NCI-H2029 (cell line): ENCODE measurements around the gene MAP2K5.

Experiments used
- DNase-seq: peaks from one replicate; lab custom pipeline; 2025; lab: John Stamatoyannopoulos, UW

Gene MAP2K5

DNA sequence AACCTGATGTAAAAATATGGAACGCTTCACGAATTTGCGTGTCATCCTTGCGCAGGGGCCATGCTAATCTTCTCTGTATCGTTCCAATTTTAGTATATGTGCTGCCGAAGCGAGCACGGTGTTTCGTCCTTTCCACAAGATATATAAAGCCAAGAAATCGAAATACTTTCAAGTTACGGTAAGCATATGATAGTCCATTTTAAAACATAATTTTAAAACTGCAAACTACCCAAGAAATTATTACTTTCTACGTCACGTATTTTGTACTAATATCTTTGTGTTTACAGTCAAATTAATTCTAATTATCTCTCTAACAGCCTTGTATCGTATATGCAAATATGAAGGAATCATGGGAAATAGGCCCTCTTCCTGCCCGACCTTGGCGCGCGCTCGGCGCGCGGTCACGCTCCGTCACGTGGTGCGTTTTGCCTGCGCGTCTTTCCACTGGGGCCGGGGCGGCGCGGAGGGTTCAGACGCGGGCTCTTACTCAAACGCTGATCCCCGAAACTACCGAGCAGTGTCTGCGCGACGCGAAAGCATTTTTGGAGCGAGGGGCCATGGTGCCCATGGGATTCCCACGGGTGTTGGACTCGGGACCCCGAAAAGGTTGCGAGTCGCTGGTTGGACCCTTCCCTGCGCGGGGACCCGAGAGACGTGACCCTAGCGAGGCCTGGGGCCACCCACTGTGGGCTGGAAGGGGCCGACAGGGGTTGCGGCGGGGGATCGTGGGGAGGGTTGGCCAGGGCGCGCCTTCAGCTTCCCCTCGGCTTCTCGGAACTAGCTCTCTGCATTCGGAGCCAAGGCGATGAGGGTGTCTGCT is 297.6 kb downstream of the MAP2K5 start, which contains the start of gene RNU6-1:
TSS of gene RNU6-1 (minus strand) at position 117 of the 820 bp plus-strand sequence.
- peak; percentile 71 for DNase-seq

DNA sequence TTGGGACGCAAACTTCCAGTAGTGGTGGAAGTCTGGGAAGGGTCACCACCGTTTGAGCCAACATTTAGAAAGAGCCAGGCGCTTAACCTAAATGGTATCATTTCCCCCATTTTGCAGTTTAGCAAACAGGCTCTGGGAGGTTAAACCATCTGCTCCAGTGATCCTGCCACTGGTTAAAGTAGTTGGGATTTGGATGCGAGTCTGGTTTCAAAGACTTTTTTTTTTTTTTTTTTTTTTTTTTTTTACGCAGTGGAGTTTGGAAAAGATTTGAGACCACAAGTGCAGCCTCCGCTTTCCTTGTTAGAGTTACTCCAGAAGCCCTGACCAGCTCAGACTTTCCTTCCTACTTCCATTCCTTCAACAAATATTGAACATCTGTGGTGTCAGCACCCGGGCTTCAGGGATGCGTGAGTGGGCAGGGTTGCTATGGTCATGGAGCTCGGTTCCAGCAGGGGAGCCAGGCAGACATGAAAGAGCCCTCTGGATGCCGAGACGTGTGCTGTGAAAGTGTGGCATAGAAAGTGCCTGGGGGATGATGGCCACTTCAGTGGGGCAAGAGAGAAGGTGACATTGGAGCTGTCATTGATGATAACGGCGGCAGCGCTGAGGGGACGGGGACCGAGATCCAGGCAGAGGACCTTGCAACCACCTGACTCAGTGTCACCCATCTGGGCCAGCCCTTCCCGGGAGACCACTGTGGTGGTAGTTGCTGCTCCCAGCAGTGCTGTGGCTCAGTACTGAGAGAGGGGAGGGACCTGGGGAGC is 298.4 kb downstream of the MAP2K5 start:
- DNase-seq: no peak

DNA sequence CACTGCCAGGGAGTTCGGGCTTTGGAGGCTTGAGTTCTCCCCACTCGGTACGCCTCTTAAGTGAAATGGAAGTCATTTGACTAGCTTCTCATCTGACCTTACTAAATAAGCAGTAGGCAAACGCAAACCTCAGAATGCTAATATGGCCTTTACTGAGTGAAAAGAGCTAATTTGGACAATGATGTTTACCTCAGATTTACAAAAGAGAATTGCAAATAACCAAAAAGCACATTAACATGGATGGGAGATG is 298.9 kb downstream of the MAP2K5 start:
- no peak for DNase-seq

DNA sequence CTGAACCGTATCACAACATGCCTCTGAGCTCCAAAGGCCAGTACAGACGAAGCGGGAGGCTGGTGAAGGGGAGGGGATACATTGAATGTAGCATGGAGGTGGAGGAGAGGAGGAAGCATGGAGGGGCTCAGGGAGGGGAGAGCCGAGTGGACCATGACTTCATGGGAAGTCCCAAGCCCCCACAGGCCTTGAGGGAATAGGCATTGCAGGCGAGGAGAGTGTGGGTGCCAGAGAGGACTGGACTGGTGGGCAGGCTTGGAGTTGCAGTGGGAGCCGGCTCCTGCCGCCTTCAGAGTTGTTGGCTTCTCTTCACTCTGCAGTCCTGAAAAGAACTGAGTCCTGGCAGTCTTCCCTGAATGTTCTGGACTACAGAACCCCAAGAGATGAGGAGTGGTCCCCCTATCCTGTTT is 300.6 kb downstream of the MAP2K5 start:
- no peak for DNase-seq

DNA sequence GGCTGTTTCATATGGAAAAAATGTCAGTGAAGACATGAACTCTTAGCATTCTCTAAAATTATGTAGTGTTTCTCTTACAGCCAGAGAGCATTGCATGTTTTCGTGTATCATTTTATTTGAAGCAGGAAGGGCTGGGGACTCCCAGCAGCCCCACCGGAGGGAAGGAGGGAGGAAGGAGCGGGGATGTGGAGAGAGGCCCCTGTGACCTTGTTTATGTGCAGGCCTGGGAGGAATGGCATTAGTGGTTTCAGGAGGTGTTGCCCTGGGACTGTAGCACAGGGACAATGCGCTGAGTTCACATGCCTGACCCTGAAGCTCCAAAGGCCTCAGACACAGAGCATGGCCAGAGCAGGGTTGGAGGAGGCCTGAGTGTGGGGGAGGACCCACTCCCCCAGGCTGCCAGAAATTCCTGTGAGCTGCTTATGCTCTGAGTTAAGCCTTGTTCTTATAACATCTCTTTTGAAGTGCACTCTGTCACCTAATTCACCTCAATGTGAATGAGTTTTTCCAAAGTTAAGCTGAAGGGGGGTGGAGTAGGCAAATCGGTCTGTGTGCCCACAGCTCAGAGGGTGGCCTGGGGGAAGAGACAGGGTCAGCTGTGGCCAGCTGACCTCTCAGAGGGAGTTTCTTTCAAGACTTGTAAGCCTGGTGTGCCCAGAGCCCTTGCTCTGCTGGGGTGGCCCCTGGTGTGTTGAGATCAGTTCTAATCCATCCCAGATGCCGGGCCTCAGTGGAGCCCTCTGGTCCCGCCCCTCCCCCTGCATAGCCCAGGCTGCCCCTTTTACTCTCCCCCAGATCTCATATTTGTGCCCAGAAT is 301.3 kb downstream of the MAP2K5 start:
- DNase-seq: no peak

DNA sequence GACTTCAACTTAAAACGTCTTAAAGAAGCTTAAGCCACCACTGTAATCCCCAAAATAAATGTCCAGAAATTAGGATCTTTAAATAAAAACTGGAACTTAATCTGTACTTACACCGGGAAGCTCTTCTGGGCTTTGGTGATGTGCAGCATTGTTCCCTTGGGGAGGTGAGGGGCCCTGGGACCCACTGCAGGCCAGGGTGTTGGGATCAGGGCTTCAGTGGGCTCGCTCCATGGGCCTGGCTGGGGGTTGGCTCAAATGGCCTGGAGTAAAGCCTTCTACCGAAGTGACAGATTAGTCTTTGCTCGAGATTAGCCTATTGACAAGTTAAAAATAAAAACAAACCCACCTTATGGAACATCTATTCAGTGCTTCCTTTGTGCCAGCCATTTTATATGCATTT is 303.5 kb downstream of the MAP2K5 start:
- DNase-seq: no peak

DNA sequence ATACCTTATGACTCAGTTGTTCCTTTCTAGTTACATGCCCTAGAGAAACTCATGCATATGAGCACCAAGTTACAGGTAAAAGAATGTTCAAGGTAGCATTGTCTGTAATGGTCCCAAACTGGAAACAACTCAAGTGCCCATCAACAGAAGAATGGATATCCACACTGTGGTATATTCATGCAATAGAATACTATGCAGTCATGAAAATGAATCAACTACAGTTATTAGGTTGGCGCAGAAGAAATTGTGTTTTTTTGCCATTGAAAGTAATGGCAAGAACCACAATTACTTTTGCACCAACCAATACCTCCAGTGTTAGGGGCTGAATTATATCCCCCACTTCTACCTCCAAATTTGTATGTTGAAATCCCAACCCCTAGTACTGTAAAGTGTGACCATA is 307.0 kb downstream of the MAP2K5 start:
- no peak for DNase-seq

DNA sequence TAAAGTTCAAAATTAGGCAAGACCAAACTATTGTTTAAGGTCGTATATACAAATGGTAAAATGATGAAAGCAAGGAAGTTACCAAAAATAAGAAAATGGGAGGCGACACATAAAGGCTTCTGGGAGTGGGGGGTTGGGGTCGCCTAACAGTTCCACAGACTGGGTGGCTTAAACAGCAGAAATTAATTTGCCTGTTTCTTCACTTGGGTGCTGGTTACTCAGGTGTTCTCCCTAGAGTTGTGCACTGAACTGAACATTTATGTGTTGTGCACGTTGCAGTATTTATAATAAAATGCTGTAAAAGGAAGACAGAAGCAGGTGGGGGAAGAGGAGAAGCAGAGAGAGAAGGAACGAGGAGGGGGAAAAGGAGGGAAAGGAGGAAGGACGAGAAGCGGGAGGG is 307.8 kb downstream of the MAP2K5 start:
- no peak for DNase-seq

DNA sequence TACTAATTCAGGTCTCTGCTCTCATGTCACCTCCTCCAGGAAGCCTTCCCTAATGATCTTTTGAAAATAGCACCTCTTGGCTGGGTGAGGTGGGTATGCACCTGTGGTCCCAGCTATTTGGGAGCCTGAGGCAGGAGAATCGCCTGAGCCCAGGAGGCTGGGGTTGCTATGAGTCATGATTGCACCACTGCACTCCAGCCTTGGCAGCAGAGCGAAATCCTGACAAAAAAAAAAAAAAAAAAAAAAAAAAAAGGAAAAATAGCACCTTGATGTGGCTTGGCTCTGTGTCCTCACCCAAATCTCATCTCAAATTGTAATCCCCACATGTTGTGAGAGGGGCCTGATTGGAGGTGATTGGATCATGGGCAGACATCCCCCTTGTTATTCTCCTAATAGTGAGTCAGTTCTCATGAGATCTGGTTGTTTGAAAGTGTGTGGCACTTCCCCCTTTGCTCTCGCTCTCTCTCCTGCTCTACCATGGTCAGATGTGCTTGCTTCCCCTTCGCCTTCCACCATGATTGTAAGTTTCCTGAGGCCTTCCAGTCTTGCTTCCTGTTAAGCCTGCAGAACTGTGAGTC is 308.6 kb downstream of the MAP2K5 start:
- no peak for DNase-seq

DNA sequence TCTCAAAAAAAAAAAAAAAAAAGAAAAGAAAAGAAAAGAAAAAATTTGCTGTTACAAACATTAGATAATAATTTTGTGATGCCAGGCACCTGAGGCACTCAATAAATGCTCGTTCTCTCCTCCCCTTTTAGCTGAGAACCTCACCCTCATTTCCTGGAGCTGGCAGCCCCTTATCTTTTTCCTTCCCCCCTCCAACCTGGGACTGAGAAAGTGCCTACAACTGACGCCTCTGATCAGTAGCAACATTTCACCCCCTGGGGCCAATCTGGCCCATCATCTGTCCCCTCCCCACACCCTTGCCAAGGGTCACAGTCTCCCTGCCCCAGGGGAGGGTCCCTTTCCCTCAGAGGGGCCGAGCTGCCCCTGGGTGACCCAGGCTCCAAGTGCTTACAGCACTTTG is 309.9 kb downstream of the MAP2K5 start:
- DNase-seq: no peak

DNA sequence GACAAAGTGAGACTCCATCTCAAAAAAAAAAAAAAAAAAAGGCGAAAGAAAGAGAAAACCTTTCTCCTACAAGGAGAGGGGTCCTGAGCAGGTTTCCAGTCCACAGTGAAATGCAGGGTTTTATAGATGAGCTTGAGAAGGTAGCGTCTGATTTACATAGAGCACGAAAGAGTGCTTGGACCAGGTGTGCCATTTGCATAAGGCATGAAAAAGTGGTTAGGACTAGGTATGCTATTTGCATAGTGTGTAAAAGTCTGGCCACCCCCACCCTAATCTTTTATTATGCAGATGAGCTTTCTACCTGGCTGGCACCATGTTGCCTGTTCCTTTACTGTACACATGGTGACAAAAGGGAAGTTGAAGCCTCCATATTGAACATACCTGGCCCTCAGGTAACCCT is 311.0 kb downstream of the MAP2K5 start:
- DNase-seq: no peak

DNA sequence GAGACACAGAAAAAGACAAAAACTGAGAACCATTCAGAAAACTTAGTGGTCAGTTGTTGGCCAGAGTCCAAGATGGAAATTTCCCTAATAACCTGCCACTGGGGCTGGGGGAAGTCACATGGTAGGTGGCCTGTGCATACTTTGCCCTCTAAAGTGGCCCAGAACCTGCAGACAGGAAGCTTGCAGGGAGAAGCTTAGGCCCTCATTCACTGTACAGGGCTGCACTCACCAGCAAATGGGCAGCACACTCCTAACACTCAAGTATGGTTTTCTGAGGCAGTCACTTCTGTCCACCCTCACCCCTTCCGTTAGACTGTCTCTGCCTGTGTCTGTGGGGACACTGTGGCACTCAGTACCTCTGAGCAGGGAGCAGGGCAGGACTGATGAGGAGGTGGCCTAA is 311.9 kb downstream of the MAP2K5 start:
- no peak for DNase-seq

DNA sequence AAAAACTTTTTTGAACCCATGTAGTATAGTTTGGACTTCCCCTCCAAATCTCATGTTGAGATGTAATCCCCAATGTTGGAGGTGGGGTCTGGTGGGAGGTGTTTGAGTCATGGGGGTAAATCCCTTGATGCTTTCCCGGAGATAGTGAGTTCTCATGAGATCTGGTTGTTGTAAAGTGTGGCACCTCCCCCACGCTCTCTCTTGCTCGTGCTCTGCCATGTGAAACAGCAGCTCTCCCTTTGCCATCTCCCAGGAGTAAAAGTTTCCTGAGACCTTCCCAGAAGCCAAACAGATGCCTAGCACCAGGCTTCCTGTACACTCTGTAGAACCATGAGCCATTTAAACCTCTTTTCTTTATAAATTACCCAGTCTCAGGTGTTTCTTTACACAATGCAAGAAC is 313.3 kb downstream of the MAP2K5 start:
- DNase-seq: no peak
